ENCODE data around the gene ZNF879.

ZNF879 gene

DNA sequence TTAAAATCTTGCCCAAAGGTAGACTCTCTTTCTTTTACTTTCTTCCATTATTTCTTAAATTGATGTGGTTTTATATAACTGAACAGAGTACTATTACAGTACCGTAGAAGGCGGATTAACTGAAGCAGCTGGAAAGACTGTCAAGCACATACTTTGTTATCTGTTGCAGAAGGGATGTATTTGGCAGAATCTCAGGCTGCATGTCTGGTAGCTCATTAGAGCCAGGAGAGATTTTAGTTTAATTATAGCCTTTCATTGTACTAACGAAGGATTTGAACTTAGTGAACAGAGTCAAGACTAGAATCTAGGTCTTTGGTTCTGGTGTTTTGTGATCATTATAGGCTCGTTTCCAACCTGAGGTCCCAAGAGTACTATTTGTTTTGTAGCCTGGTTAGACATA, 57.1 kb downstream of the ZNF879 start:
- Histone ChIP-seq H3K27me3 (replicated peaks; ENCODE audit: control insufficient read depth, insufficient read depth, low read length) (no peaks in the 10 kb centered on the region), H3K36me3 (ENCODE audit: control insufficient read depth, insufficient read depth, low read length) (no peaks in the 10 kb centered on the region; the same call in 1 of the 2 replicates), H3K4me3 (replicated peaks; ENCODE audit: low read depth, low read length) (no peak overlapping the region)
- TF ChIP-seq, protein P1, sequence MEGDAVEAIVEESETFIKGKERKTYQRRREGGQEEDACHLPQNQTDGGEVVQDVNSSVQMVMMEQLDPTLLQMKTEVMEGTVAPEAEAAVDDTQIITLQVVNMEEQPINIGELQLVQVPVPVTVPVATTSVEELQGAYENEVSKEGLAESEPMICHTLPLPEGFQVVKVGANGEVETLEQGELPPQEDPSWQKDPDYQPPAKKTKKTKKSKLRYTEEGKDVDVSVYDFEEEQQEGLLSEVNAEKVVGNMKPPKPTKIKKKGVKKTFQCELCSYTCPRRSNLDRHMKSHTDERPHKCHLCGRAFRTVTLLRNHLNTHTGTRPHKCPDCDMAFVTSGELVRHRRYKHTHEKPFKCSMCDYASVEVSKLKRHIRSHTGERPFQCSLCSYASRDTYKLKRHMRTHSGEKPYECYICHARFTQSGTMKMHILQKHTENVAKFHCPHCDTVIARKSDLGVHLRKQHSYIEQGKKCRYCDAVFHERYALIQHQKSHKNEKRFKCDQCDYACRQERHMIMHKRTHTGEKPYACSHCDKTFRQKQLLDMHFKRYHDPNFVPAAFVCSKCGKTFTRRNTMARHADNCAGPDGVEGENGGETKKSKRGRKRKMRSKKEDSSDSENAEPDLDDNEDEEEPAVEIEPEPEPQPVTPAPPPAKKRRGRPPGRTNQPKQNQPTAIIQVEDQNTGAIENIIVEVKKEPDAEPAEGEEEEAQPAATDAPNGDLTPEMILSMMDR (IDR thresholded peaks at IDR 0.05; ENCODE audit: insufficient read depth, low read length, poor library complexity, severe bottlenecking), result no peak
- no peak for DNase-seq (ENCODE audit: extremely low read depth, insufficient read length)
